Sigmoid colon (tissue), 7 donors: ENCODE results near the gene DRAP1. TPM values are rescaled to one million over a fixed set of nuclear protein-coding genes. Genes with fewer than 3 reads are reported as not detected.

Experiments used
- DNase-seq: peaks from one replicate; pipeline ENCODE4 v3.0.0-alpha.2; 2019
- H3K27ac ChIP-seq, 4 donors: fragments of 200-600 bp; sonication (generic); one replicate each; pipeline ENCODE4 v1.5.1; 2016 to 2019; ENCODE audit warnings: mild to moderate bottlenecking in 1 of 4
- H3K27me3 ChIP-seq, 3 donors: fragments of 200-600 bp; sonication (generic); one replicate each; pipeline ENCODE4 v1.5.1; 2019; ENCODE audit warnings: mild to moderate bottlenecking in 1 of 3
- H3K36me3 ChIP-seq, 4 donors: fragments of 200-600 bp; sonication (generic); one replicate each; pipeline ENCODE4 v1.5.1; 2016 to 2019
- H3K4me1 ChIP-seq, 4 donors: fragments of 200-600 bp; sonication (generic); one replicate each; pipeline ENCODE4 v1.5.1; 2017 to 2019
- H3K4me3 ChIP-seq, 4 donors: fragments of 200-600 bp; sonication (generic); one replicate each; pipeline ENCODE4 v1.5.1; 2017 to 2019; ENCODE audit warnings: mild to moderate bottlenecking in 2 of 4, moderate library complexity in 1 of 4
- H3K9me3 ChIP-seq, 4 donors: fragments of 200-600 bp in 3 of 4; sonication (generic) in 3 of 4; one replicate each; pipeline versions ENCODE4 v1.5.1 to v1.6.1; 2013 to 2019
- CTCF ChIP-seq, 4 experiments: fragments of 450-650 bp in 3 of 4; fragments of 200-600 bp in 1 of 4; IDR thresholded peaks; one replicate each; pipeline ENCODE4 v1.5.1; 2016 to 2019; ENCODE audit warnings: antibody characterized with exemption in 4 of 4, mild to moderate bottlenecking in 3 of 4, moderate library complexity in 2 of 4
- EP300 ChIP-seq, 4 donors: sonication (generic); formaldehyde crosslinking; IDR thresholded peaks; one replicate each; pipeline ENCODE4 v1.6.1; 2017; ENCODE audit warnings: antibody characterized with exemption in 4 of 4
- POLR2A ChIP-seq, 2 donors: fragments of 450-650 bp; IDR thresholded peaks; one replicate each; pipeline ENCODE4 v1.6.1; 2016; ENCODE audit warnings: antibody characterized with exemption in 2 of 2, mild to moderate bottlenecking in 2 of 2, moderate library complexity in 2 of 2
- POLR2AphosphoS5 ChIP-seq, 4 donors: sonication (generic); formaldehyde crosslinking; IDR thresholded peaks; one replicate each; pipeline ENCODE4 v1.6.1; 2017; ENCODE audit warnings: antibody characterized with exemption in 4 of 4
- WGBS, 2 donors: extraction: QIAGEN DNeasy Blood & Tissue Kit; methylation state at CpG; one replicate each; pipeline ENCODE4 v1.1.7; 2013; 5-methylcytosine and 5-hydroxymethylcytosine counted together
- intact Hi-C: fragments of 100-400 bp; cut with DNase I; formaldehyde crosslinking; loops from one replicate; pipeline ENCODE4 v1.15.1; 2023
- polyA plus RNA-seq, 3 donors: library from polyadenylated mRNA; stranded (reverse); fragments of 200-250 nt; gene quantifications; one replicate each; pipeline ENCODE4 v1.2.3, GENCODE V29; 2013
- total RNA-seq, 4 donors: library from RNA; depleted of rRNA; stranded (reverse); fragments of >200 nt; gene quantifications; one replicate each; pipeline ENCODE4 v1.1.0, GENCODE V29; 2016
- donor health status: healthy with polysubstance abuse.
- donor health status: Bipolar disorder and iron deficiency.
- donor health status: healthy.

Gene DRAP1
- total and polyA plus RNA-seq, 7 donors = 58.9 to 115 (median 77.5) TPM

GRCh38 chr11:65903068-65903481, 16.2 kb upstream of the DRAP1 start:
- intact Hi-C loops = no loop called here

GRCh38 chr11:65903715-65904114, 15.5 kb upstream of the DRAP1 start:
- H3K36me3 ChIP-seq = no peaks in the 10 kb centered on the region
- H3K27me3 ChIP-seq = peaks cover 0 to 15% (median 8%) of the 10 kb centered on the region in 3 donors
- no peak overlapping the region for H3K4me3 ChIP-seq
- WGBS, 2 donors = 27 to 77% methylated on average over 8 of the region's 8 CpGs
- no peak for DNase-seq
- H3K9me3 ChIP-seq = no peaks in the 10 kb centered on the region
- H3K4me1 ChIP-seq = peaks cover 0 to 20% (median 16%) of the 10 kb centered on the region in 4 donors
- TF ChIP-seq CTCF (IDR thresholded peaks at IDR 0.05) (no peak), POLR2AphosphoS5 (IDR thresholded peaks at IDR 0.05) (no peak), EP300 (IDR thresholded peaks at IDR 0.05) (no peak), POLR2A (IDR thresholded peaks at IDR 0.05) (no peak)
- H3K27ac ChIP-seq = no peak overlapping the region
- intact Hi-C loops = no loop called here

More at GRCh38 chr11:65903068-65903481, 16.2 kb upstream of the DRAP1 start:
- Histone ChIP-seq H3K27me3 (peaks cover 0 to 15% (median 8%) of the 10 kb centered on the region in 3 donors), H3K4me1 (peaks cover 0 to 21% (median 16%) of the 10 kb centered on the region in 4 donors), H3K9me3 (no peaks in the 10 kb centered on the region), H3K27ac (no peak overlapping the region), H3K36me3 (no peaks in the 10 kb centered on the region), H3K4me3 (no peak overlapping the region)
- 22 to 25% methylated on average over 5 of the region's 5 CpGs for WGBS, 2 donors
- no peak for TF ChIP-seq CTCF (IDR thresholded peaks at IDR 0.05)
- TF ChIP-seq EP300 (IDR thresholded peaks at IDR 0.05) = no peak
- no peak for TF ChIP-seq POLR2AphosphoS5 (IDR thresholded peaks at IDR 0.05)
- TF ChIP-seq POLR2A (IDR thresholded peaks at IDR 0.05) = no peak
- DNase-seq = no peak

DNA sequence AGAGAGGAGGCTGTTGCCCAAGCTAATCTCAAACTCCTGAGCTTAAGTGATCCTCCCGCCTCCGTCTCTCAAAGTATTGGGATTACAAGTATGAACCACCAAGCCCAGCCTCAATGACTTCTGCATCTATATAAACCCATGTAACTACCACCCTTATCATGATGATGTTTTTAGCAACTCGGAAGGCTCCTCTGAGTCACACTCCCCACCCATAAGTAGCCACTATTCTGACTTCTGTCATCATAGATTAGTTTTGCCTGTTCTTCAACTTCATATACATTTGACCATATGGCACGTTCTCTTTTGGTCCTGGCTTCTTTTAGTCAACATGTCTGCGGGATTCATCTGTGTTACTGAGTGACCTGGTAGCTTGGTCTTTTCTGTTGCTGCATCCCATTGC, 12.6 kb upstream of the DRAP1 start:
- no peak overlapping the region for H3K4me3 ChIP-seq
- no peak for TF ChIP-seq POLR2AphosphoS5 (IDR thresholded peaks at IDR 0.05)
- TF ChIP-seq CTCF (IDR thresholded peaks at IDR 0.05) = no peak
- no peak for TF ChIP-seq EP300 (IDR thresholded peaks at IDR 0.05)
- no peak for TF ChIP-seq POLR2A (IDR thresholded peaks at IDR 0.05)
- WGBS, 2 donors = 84 to 89% methylated on average over 5 of the region's 5 CpGs
- no peak overlapping the region for H3K27ac ChIP-seq
- H3K27me3 ChIP-seq = no peaks in the 10 kb centered on the region
- no peak for DNase-seq
- H3K9me3 ChIP-seq = no peaks in the 10 kb centered on the region
- H3K36me3 ChIP-seq = no peaks in the 10 kb centered on the region
- intact Hi-C loops = no loop called here
- peaks cover 0 to 5% (median 4%) of the 10 kb centered on the region in 4 donors for H3K4me1 ChIP-seq

DNA sequence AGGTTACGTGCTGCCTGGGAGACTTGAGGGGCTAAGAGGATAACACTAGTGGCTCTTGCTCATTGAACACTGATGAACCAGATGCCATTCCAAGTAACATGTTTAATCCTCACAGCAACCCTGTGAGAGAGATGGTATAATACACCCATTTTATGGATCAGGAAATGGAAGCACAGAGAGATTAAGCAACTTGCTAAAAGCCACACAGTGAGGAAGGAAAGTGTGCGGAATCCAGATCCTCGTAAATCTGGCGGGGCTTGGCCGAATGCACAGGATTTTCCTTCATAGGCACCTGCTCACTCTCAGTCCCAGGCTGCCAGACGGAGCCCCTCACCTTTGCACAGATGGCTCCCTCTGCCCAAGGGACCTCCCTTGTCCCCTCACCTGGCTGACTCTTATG, 11.3 kb upstream of the DRAP1 start:
- Histone ChIP-seq H3K36me3 (no peaks in the 10 kb centered on the region), H3K27ac (no peak overlapping the region), H3K4me1 (peaks cover 0 to 12% (median 11%) of the 10 kb centered on the region in 4 donors), H3K27me3 (no peaks in the 10 kb centered on the region), H3K9me3 (no peaks in the 10 kb centered on the region), H3K4me3 (no peak overlapping the region)
- TF ChIP-seq POLR2AphosphoS5 (IDR thresholded peaks at IDR 0.05) = no peak
- no peak for TF ChIP-seq POLR2A (IDR thresholded peaks at IDR 0.05)
- no peak for TF ChIP-seq EP300 (IDR thresholded peaks at IDR 0.05)
- no peak for TF ChIP-seq CTCF (IDR thresholded peaks at IDR 0.05)
- intact Hi-C loops = no loop called here
- no peak for DNase-seq
- whole genome bisulfite sequencing, 2 donors = 64 to 80% methylated on average over 6 of the region's 6 CpGs
